ENCODE data around the gene OR10A3. TPM values are rescaled to one million over a fixed set of nuclear protein-coding genes. Genes with fewer than 3 reads are reported as not detected.

Gene OR10A3
- total and polyA plus RNA-seq, 4 donors, result not detected

DNA sequence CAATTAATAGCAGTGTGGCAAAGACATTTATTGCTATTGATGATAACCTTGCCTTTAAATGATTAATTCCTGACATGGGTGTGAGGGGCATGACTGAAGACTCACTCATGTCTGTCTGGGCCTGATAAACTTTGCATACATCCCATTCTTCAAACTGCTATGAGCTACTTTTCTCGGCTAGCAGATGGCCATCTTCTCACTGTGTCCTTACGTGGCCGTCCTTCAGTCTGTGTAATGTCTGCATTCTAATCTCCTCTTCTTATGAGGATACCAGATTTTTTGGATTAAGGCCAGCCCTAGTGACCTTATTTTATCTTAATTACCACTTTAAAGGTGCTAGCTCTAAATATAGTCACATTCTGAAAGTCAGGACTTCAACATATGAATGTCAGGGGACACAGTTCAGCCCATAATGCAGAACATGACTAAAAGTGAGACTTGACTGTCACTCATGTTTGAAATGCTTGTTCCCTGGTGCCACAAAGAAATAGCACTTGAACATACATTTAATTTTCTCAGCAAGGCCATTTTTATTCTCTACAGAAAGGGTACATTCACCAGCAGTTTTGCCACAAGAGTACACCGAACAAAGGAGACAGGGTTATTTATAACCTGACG is 42.7 kb downstream of the OR10A3 start:
- no peaks in the 10 kb centered on the region for H3K27me3 ChIP-seq (ENCODE audit: control insufficient read depth in 3 of 3, insufficient read depth in 3 of 3, low read length in 2 of 3)
- 76 to 87% methylated on average over 5 of the region's 5 CpGs for WGBS, 2 donors
- H3K4me3 ChIP-seq, result no peak overlapping the region
- DNase-seq (no peak), ATAC-seq (ENCODE audit: insufficient read depth, low FRiP score) (no peak)
- H3K9ac ChIP-seq (ENCODE audit: insufficient read depth in 1 of 2, low read length in 2 of 2), result no peak overlapping the region
- H3K36me3 ChIP-seq (ENCODE audit: control insufficient read depth in 4 of 4, insufficient read depth in 4 of 4, low read length in 4 of 4), result no peaks in the 10 kb centered on the region
- H3K4me1 ChIP-seq (ENCODE audit: control insufficient read depth in 5 of 5, insufficient read depth in 5 of 5, low read length in 5 of 5), result peaks cover 0 to 9% (median 0%) of the 10 kb centered on the region in 5 donors
- H3K9me3 ChIP-seq (ENCODE audit: control insufficient read depth in 4 of 4, insufficient read depth in 3 of 4, low read length in 3 of 4), result no peaks in the 10 kb centered on the region
- no peak overlapping the region for H3K27ac ChIP-seq (ENCODE audit: low read depth in 1 of 2, low read length in 1 of 2)
- no peak for TF ChIP-seq CTCF (IDR thresholded peaks at IDR 0.05; ENCODE audit: control extremely low read depth, extremely low read depth)

DNA sequence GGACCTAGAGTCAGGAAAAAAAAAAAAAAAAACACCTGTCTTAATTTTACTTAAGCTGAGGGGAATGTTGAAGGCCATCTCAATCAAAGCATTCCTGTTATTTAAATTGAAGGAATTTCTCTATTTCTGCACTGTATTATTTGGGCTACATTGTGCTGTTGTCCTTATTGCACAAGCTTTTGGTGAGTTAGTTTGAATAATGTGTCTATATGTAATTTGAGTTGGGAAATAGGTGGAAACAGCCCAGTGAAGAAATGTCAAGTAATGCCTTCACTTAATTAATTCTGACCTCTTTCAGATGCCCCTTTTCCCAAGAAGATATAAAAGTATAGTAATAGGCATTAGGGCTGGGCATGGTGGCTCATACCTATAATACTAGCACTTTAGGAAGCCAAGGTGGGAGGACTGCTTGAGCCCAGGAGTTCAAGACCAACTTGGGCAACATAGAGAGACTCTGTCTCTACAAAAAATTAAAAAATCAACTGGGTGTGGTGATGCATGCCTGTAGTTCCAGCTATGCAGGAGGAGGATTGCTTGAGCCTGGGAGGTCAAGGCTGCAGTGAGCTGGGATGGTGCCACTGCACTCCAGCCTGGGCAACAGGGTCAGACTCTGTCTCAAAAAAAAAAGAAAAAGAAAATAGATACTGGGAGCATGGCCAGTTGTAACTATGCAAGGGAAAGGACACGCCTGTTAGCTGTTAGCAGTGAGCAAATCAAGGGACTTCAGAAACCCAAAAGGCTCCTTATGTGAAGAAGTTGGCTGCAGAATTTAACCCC is 45.3 kb downstream of the OR10A3 start:
- ATAC-seq (ENCODE audit: insufficient read depth, low FRiP score) (no peak), DNase-seq (no peak)
- no peak overlapping the region for H3K9ac ChIP-seq (ENCODE audit: insufficient read depth in 1 of 2, low read length in 2 of 2)
- no peak for TF ChIP-seq CTCF (IDR thresholded peaks at IDR 0.05; ENCODE audit: control extremely low read depth, extremely low read depth)
- H3K27ac ChIP-seq (ENCODE audit: low read depth in 1 of 2, low read length in 1 of 2), result no peak overlapping the region
- H3K36me3 ChIP-seq (ENCODE audit: control insufficient read depth in 4 of 4, insufficient read depth in 4 of 4, low read length in 4 of 4), result no peaks in the 10 kb centered on the region
- peaks cover 0 to 9% (median 0%) of the 10 kb centered on the region in 5 donors for H3K4me1 ChIP-seq (ENCODE audit: control insufficient read depth in 5 of 5, insufficient read depth in 5 of 5, low read length in 5 of 5)
- no peaks in the 10 kb centered on the region for H3K27me3 ChIP-seq (ENCODE audit: control insufficient read depth in 3 of 3, insufficient read depth in 3 of 3, low read length in 2 of 3)
- H3K4me3 ChIP-seq, result no peak overlapping the region
- no peaks in the 10 kb centered on the region for H3K9me3 ChIP-seq (ENCODE audit: control insufficient read depth in 4 of 4, insufficient read depth in 3 of 4, low read length in 3 of 4)
- WGBS, 2 donors, result 45 to 70% methylated on average over 1 of the region's 1 CpG

DNA sequence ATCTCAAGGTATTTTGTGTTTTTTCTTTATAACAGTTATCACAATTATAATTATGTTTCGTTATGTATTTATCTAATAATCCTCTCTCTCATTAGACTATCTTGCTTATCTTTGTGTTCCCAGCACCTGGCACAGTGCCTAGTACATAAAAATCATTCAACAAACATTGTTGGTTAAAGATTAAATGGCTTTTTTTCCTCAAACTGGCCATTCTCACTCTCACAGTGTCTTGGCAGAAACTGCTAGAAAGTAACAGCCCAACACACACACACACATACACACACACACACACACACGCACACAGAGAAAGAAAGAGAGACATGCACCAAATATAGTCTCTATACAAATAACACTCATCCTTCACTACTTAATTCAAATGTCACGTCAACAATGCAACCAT is 47.3 kb downstream of the OR10A3 start:
- H3K4me3 ChIP-seq, result no peak overlapping the region
- H3K9ac ChIP-seq (ENCODE audit: insufficient read depth in 1 of 2, low read length in 2 of 2), result no peak overlapping the region
- no peak for TF ChIP-seq CTCF (IDR thresholded peaks at IDR 0.05; ENCODE audit: control extremely low read depth, extremely low read depth)
- 49 to 86% methylated on average over 3 of the region's 3 CpGs for WGBS, 2 donors
- peaks cover 0 to 14% (median 0%) of the 10 kb centered on the region in 5 donors for H3K4me1 ChIP-seq (ENCODE audit: control insufficient read depth in 5 of 5, insufficient read depth in 5 of 5, low read length in 5 of 5)
- no peaks in the 10 kb centered on the region for H3K9me3 ChIP-seq (ENCODE audit: control insufficient read depth in 4 of 4, insufficient read depth in 3 of 4, low read length in 3 of 4)
- no peak overlapping the region for H3K27ac ChIP-seq (ENCODE audit: low read depth in 1 of 2, low read length in 1 of 2)
- DNase-seq (peak in 1 of 3 donors; percentile 46), ATAC-seq (ENCODE audit: insufficient read depth, low FRiP score) (no peak)
- H3K27me3 ChIP-seq (ENCODE audit: control insufficient read depth in 3 of 3, insufficient read depth in 3 of 3, low read length in 2 of 3), result no peaks in the 10 kb centered on the region
- no peaks in the 10 kb centered on the region for H3K36me3 ChIP-seq (ENCODE audit: control insufficient read depth in 4 of 4, insufficient read depth in 4 of 4, low read length in 4 of 4)
